HepG2 (cell line): Measurements from ENCODE around the gene RBBP5. TPM values are rescaled to one million over a fixed set of nuclear protein-coding genes. Genes with fewer than 3 reads are reported as not detected.

ENCODE experiments used
- ATAC-seq: fragments of 200-7000 bp; cut with Tn5 transposase; 3 replicates; pipeline ENCODE4 v1.9.1; 2020; ENCODE audit warnings: mild to moderate bottlenecking, moderate library complexity
- BruUV-seq: library from RNA; stranded (reverse); fragments of 400-500 nt; replicated peaks from 2 replicates; lab custom pipeline; 2021; lab: Mats Ljungman, UMichigan
- CTCF ChIA-PET: fragments of 300-600 bp; formaldehyde crosslinking; extraction: SDS; loops from one replicate; lab custom pipeline; 2021; ENCODE audit warnings: low total read pairs, inconsistent platforms, low intra/inter-chr PET ratio; lab: Yijun Ruan, JAX
- POLR2A ChIA-PET: fragments of 350-600 bp; sonication (Branson Sonifier 250); formaldehyde crosslinking; loops from one replicate; lab custom pipeline; 2020; ENCODE audit warnings: antibody characterized with exemption, inconsistent platforms; lab: Yijun Ruan, JAX
- DNase-seq: peaks from one replicate; pipeline ENCODE4 v3.0.0-alpha.2; 2015; ENCODE audit warnings: low spot score
- FAIRE-seq: peaks from 3 replicates; lab custom pipeline; 2011; peaks lifted over from hg19 to GRCh38; lab: Jason Lieb, UNC
- H2AFZ ChIP-seq: one replicate; pipeline ENCODE4 v1.6.1; 2011; ENCODE audit warnings: low read length, inconsistent platforms
- H3K27ac ChIP-seq: fragments of 300-600 bp; 3 replicates; pipeline ENCODE4 v1.8.0; 2011; ENCODE audit warnings: mixed run types, mild to moderate bottlenecking, mixed read lengths, low read length, inconsistent platforms; ENCODE audit not compliant: insufficient read depth; ENCODE audit errors: extremely low read length
- H3K27me3 ChIP-seq, 2 experiments: fragments of 200-600 bp in 1 of 2; 2 replicates in 1 of 2; 3 replicates in 1 of 2; pipeline versions ENCODE4 v1.6.0 to v1.8.0; 2011; ENCODE audit warnings: low read length in 2 of 2, mild to moderate bottlenecking in 2 of 2, moderate library complexity in 2 of 2, inconsistent platforms in 1 of 2; ENCODE audit not compliant: insufficient read depth in 2 of 2, control insufficient read depth in 1 of 2
- H3K36me3 ChIP-seq, 2 experiments: fragments of 200-600 bp in 1 of 2; replicated peaks in 1 of 2; 2 replicates in 1 of 2; 3 replicates in 1 of 2; pipeline versions ENCODE4 v1.5.1 to v1.8.0; 2011; ENCODE audit warnings: low read length in 2 of 2, inconsistent platforms in 1 of 2; ENCODE audit not compliant: insufficient read depth in 2 of 2, control insufficient read depth in 1 of 2
- H3K4me1 ChIP-seq: 2 replicates; pipeline ENCODE4 v1.5.1; 2012; ENCODE audit warnings: low read length, inconsistent platforms; ENCODE audit not compliant: insufficient read depth
- H3K4me2 ChIP-seq: 2 replicates; pipeline ENCODE4 v1.6.0; 2011; ENCODE audit warnings: low read depth, low read length, inconsistent platforms
- H3K4me3 ChIP-seq, 3 experiments: fragments of 200-600 bp in 1 of 3; sonication (generic), shearing (Covaris generic) in 1 of 3; replicated peaks in 1 of 3; 2 replicates each; pipeline ENCODE4 v1.5.1; 2011 to 2016; ENCODE audit warnings: low read length in 3 of 3, inconsistent platforms in 2 of 3, low read depth in 2 of 3, mild to moderate bottlenecking in 2 of 3, control low read depth in 1 of 3, mixed read lengths in 1 of 3; ENCODE audit not compliant: insufficient read depth in 1 of 3
- H3K79me2 ChIP-seq: one replicate; pipeline ENCODE4 v1.6.1; 2011; ENCODE audit warnings: low read length, inconsistent platforms; ENCODE audit not compliant: insufficient read depth
- H3K9ac ChIP-seq: 2 replicates; pipeline ENCODE4 v1.6.0; 2011; ENCODE audit warnings: mild to moderate bottlenecking, low read depth, low read length, inconsistent platforms; ENCODE audit not compliant: insufficient read depth
- H3K9me3 ChIP-seq: 2 replicates; pipeline ENCODE4 v1.5.1; 2012; ENCODE audit warnings: mild to moderate bottlenecking, low read length
- H4K20me1 ChIP-seq: 2 replicates; pipeline ENCODE4 v1.6.0; 2011; ENCODE audit warnings: inconsistent platforms, mild to moderate bottlenecking, low read length, moderate library complexity; ENCODE audit not compliant: insufficient read depth
- BRCA1 ChIP-seq: sonication (generic); formaldehyde crosslinking; IDR thresholded peaks from 2 replicates; pipeline ENCODE4 v1.4.0; 2020; ENCODE audit warnings: missing genetic modification reagents
- CBX5 ChIP-seq: sonication (generic); formaldehyde crosslinking; IDR thresholded peaks from 2 replicates; pipeline ENCODE4 v1.4.0; 2020; ENCODE audit warnings: missing genetic modification reagents, borderline replicate concordance
- CREBL2 ChIP-seq: sonication (generic); formaldehyde crosslinking; IDR thresholded peaks from 2 replicates; pipeline ENCODE4 v1.8.1; 2023; ENCODE audit warnings: missing genetic modification reagents, mild to moderate bottlenecking, borderline replicate concordance
- GLI4 ChIP-seq: sonication (generic); formaldehyde crosslinking; IDR thresholded peaks from 2 replicates; pipeline ENCODE4 v1.5.1; 2020; ENCODE audit warnings: missing genetic modification reagents, mild to moderate bottlenecking, moderate library complexity, borderline replicate concordance
- GZF1 ChIP-seq: sonication (generic); formaldehyde crosslinking; IDR thresholded peaks from 2 replicates; pipeline ENCODE4 v1.5.1; 2020; ENCODE audit warnings: mild to moderate bottlenecking, missing genetic modification reagents
- KLF16 ChIP-seq, 2 experiments: sonication (generic) in 1 of 2; formaldehyde crosslinking in 1 of 2; IDR thresholded peaks; 2 replicates each; pipeline versions ENCODE4 v1.6.1 to v1.8.0; 2016 to 2023; ENCODE audit warnings: missing genetic modification reagents in 2 of 2, missing compliant biosample characterization in 1 of 2
- MTERF4 ChIP-seq: sonication (generic); formaldehyde crosslinking; IDR thresholded peaks from 2 replicates; pipeline ENCODE4 v1.8.0; 2023; ENCODE audit warnings: mild to moderate bottlenecking, missing genetic modification reagents
- MXD1 ChIP-seq: sonication (generic); formaldehyde crosslinking; IDR thresholded peaks from 2 replicates; pipeline ENCODE4 v1.4.0; 2020; ENCODE audit warnings: mild to moderate bottlenecking, missing genetic modification reagents
- SKIL ChIP-seq: sonication (generic); formaldehyde crosslinking; IDR thresholded peaks from 2 replicates; pipeline ENCODE4 v1.8.0; 2022; ENCODE audit warnings: missing genetic modification reagents, mild to moderate bottlenecking, moderate library complexity, borderline replicate concordance
- SMAD1 ChIP-seq: sonication (generic); formaldehyde crosslinking; IDR thresholded peaks from 2 replicates; pipeline ENCODE4 v1.4.0; 2020; ENCODE audit warnings: missing genetic modification reagents, low read depth, mild to moderate bottlenecking, borderline replicate concordance
- SMAD9 ChIP-seq: sonication (generic); formaldehyde crosslinking; IDR thresholded peaks from 2 replicates; pipeline ENCODE4 v1.5.1; 2020; ENCODE audit warnings: mild to moderate bottlenecking, missing genetic modification reagents
- THRA ChIP-seq: sonication (generic); formaldehyde crosslinking; IDR thresholded peaks from 2 replicates; pipeline ENCODE4 v1.4.0; 2020; ENCODE audit warnings: missing genetic modification reagents, borderline replicate concordance
- ZBTB42 ChIP-seq: sonication (generic); formaldehyde crosslinking; IDR thresholded peaks from 2 replicates; pipeline ENCODE4 v1.5.0; 2020; ENCODE audit warnings: mild to moderate bottlenecking, missing genetic modification reagents
- ZNF17 ChIP-seq: sonication (generic); formaldehyde crosslinking; IDR thresholded peaks from 2 replicates; pipeline ENCODE4 v1.5.0; 2020; ENCODE audit warnings: mild to moderate bottlenecking, missing genetic modification reagents
- ZNF207 ChIP-seq: fragments of 450-650 bp; IDR thresholded peaks from 2 replicates; pipeline ENCODE4 v1.6.1; 2016; ENCODE audit warnings: antibody characterized with exemption, borderline replicate concordance
- ZNF33B ChIP-seq: sonication (generic); formaldehyde crosslinking; IDR thresholded peaks from 2 replicates; pipeline ENCODE4 v1.5.1; 2020; ENCODE audit warnings: mild to moderate bottlenecking, missing genetic modification reagents
- ZNF546 ChIP-seq: sonication (generic); formaldehyde crosslinking; conservative IDR thresholded peaks from 2 replicates; pipeline ENCODE4 v1.8.1; 2023; ENCODE audit warnings: mild to moderate bottlenecking, missing genetic modification reagents
- ZNF780A ChIP-seq: sonication (generic); formaldehyde crosslinking; IDR thresholded peaks from 2 replicates; pipeline ENCODE4 v1.8.0; 2022; ENCODE audit warnings: mild to moderate bottlenecking, missing genetic modification reagents, moderate library complexity
- ZNF878 ChIP-seq: sonication (generic); formaldehyde crosslinking; IDR thresholded peaks from 2 replicates; pipeline ENCODE4 v1.8.1; 2023; ENCODE audit warnings: mild to moderate bottlenecking, missing genetic modification reagents, moderate library complexity
- WGBS: methylation state at CpG from one replicate; pipeline ENCODE4 v1.1.6; 2017; ENCODE audit warnings: low lambda C conversion rate; 5-methylcytosine and 5-hydroxymethylcytosine counted together
- in situ Hi-C: cut with HindIII; loops from 2 replicates; pipeline ENCODE4 v1.10.0; 2017; ENCODE audit warnings: low pct_unique_long_range_greater_than_20kb; ENCODE audit not compliant: extremely low pct_ligation_motif_present
- intact Hi-C: fragments of 100-400 bp; cut with micrococcal nuclease; formaldehyde crosslinking; loops from one replicate; pipeline ENCODE4 v1.10.0; 2022; ENCODE audit not compliant: unreplicated experiment
- polyA plus RNA-seq, 8 experiments: library from polyadenylated mRNA; depleted of rRNA in 3 of 8; stranded (reverse) in 7 of 8; unstranded in 1 of 8; fragments of >200 nt; fragmentation: Illumina TruSeq in 4 of 8; extraction: Trizol in 4 of 8; gene quantifications; 2 replicates each; pipeline versions ENCODE4 v1.2.1 to v1.2.3, GENCODE V29; 2011 to 2016; ENCODE audit warnings: low read depth in 4 of 8, missing spikeins in 1 of 8, mixed read lengths in 1 of 8; ENCODE audit not compliant: insufficient read depth in 1 of 8
- total RNA-seq, 5 experiments: library from RNA; depleted of rRNA; stranded (reverse); fragments of >200 nt; fragmentation: Illumina TruSeq; extraction: Trizol; gene quantifications; 2 replicates each; pipeline ENCODE4 v1.2.3, GENCODE V29; 2016; ENCODE audit warnings: low read depth in 1 of 5

RBBP5 gene
- total and polyA plus RNA-seq, 2 of the 13 experiments (the other 11 are each of a cell fraction or from before 2014, with no cell fraction given): 6.6 to 17.1 TPM

- TF ChIP-seq ZNF878 (CRISPR knock-in tag): no peak
- TF ChIP-seq, all 625 proteins: peak for 0
These were observed 73.4 kb downstream of the RBBP5 start (continued) for GRCh38 chr1:205048382-205048781.

- WGBS: 21% methylated on average over 5 of the region's 5 CpGs
- no peak for TF ChIP-seq ZNF33B (CRISPR knock-in tag)
- TF ChIP-seq CREBL2 (CRISPR knock-in tag): no peak
- no peak for TF ChIP-seq ZNF546 (CRISPR knock-in tag)
- no peak for TF ChIP-seq SKIL
- no peak for TF ChIP-seq ZNF207
- no peak for TF ChIP-seq ZNF780A (CRISPR knock-in tag)
- no peak for TF ChIP-seq SMAD9 (CRISPR knock-in tag)
- TF ChIP-seq MTERF4 (CRISPR knock-in tag): no peak
- no peak for TF ChIP-seq BRCA1 (CRISPR knock-in tag)
- no peak for TF ChIP-seq ZBTB42 (CRISPR knock-in tag)
- no peak for TF ChIP-seq GLI4 (CRISPR knock-in tag)
- no peak for TF ChIP-seq GZF1 (CRISPR knock-in tag)
- TF ChIP-seq MXD1: no peak
- no peak for TF ChIP-seq THRA (CRISPR knock-in tag)
- no peak for TF ChIP-seq KLF16 (CRISPR knock-in tag; IDR thresholded peaks at IDR 0.05)
- no peak for TF ChIP-seq ZNF17 (CRISPR knock-in tag)
- TF ChIP-seq SMAD1: no peak
- TF ChIP-seq CBX5 (CRISPR knock-in tag): no peak
These were observed 74.0 kb downstream of the RBBP5 start for GRCh38 chr1:205047764-205048231.

More at GRCh38 chr1:205047764-205048231, 74.0 kb downstream of the RBBP5 start:
- ATAC-seq (no peak), DNase-seq (no peak), FAIRE-seq (no peak)
- Histone ChIP-seq H2AFZ (no peak overlapping the region), H3K4me3 (no peak overlapping the region), H3K4me1 (no peaks in the 10 kb centered on the region), H3K27me3 (peaks cover 3 to 28% of the 10 kb centered on the region in 2 experiments; a peak in 4 of 5 replicates), H3K36me3 (no peaks in the 10 kb centered on the region), H4K20me1 (no peaks in the 10 kb centered on the region), H3K27ac (no peak overlapping the region), H3K79me2 (no peaks in the 10 kb centered on the region), H3K9ac (no peak overlapping the region), H3K4me2 (no peak overlapping the region), H3K9me3 (no peaks in the 10 kb centered on the region)
- CTCF ChIA-PET: no interaction called here
- intact Hi-C loops (no loop called here), in situ Hi-C loops (no loop called here)
- no TSS peak for BruUV-seq
- POLR2A ChIA-PET: no interaction called here
